ENCODE results near the gene RAB44.

DNA sequence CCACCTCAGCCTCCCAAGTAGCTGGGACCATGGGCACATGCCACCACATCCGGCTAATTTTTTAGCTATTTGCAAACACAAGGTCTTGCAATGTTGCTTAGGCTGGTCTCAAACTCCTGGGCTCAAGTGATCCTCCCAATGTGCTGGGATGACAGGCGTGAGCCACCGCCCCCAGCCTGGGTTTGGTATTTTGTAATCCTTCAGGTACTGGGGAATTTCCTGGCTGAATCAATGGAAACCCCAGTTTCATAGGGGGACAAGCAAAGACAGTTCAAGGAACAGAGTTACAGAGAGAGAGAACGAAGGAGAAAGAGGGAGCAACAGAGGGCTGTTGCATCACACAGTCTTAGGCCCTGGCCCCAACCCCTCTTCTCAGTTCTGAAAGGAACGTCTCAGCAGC lies 35.7 kb downstream of the RAB44 start:
- no peak for TF ChIP-seq NFE2L2 (IDR thresholded peaks at IDR 0.05; ENCODE audit: low read depth, low read length)
- no peak for TF ChIP-seq CTCF (conservative IDR thresholded peaks at IDR 0.05; ENCODE audit: low read depth, low read length)
- no peak for TF ChIP-seq POLR2A (IDR thresholded peaks at IDR 0.05; ENCODE audit: low read depth, low read length)
- no peak for TF ChIP-seq SMC3 (IDR thresholded peaks at IDR 0.05; ENCODE audit: low read depth, low read length)
- TF ChIP-seq RAD21 (IDR thresholded peaks at IDR 0.05; ENCODE audit: low read length): no peak
- TF ChIP-seq MXI1 (IDR thresholded peaks at IDR 0.05; ENCODE audit: borderline replicate concordance, low read depth, low read length): no peak
- no peak for TF ChIP-seq BHLHE40 (IDR thresholded peaks at IDR 0.05; ENCODE audit: low read depth, low read length)
- TF ChIP-seq, protein P1, sequence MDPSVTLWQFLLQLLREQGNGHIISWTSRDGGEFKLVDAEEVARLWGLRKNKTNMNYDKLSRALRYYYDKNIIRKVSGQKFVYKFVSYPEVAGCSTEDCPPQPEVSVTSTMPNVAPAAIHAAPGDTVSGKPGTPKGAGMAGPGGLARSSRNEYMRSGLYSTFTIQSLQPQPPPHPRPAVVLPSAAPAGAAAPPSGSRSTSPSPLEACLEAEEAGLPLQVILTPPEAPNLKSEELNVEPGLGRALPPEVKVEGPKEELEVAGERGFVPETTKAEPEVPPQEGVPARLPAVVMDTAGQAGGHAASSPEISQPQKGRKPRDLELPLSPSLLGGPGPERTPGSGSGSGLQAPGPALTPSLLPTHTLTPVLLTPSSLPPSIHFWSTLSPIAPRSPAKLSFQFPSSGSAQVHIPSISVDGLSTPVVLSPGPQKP (IDR thresholded peaks at IDR 0.05; ENCODE audit: borderline replicate concordance, low read depth, low read length): no peak
- TF ChIP-seq, protein P2, sequence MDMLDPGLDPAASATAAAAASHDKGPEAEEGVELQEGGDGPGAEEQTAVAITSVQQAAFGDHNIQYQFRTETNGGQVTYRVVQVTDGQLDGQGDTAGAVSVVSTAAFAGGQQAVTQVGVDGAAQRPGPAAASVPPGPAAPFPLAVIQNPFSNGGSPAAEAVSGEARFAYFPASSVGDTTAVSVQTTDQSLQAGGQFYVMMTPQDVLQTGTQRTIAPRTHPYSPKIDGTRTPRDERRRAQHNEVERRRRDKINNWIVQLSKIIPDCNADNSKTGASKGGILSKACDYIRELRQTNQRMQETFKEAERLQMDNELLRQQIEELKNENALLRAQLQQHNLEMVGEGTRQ (IDR thresholded peaks at IDR 0.05; ENCODE audit: low read depth, low read length): no peak

Measured in IMR-90 (cell line).